DND-41 (cell line): Measurements from ENCODE around the gene DCPS.

ENCODE experiments used
- ATAC-seq: fragments of 200-7000 bp; cut with Tn5 transposase; 3 replicates; pipeline ENCODE4 v1.9.1; 2021; ENCODE audit warnings: low read depth; ENCODE audit not compliant: insufficient read depth
- DNase-seq: peaks from one replicate; pipeline ENCODE4 v3.0.0-alpha.2; 2020
- H2AFZ ChIP-seq: 2 replicates; pipeline ENCODE4 v1.6.0; 2012; ENCODE audit warnings: low read depth, low read length
- H3K27ac ChIP-seq: 2 replicates; pipeline ENCODE4 v1.5.1; 2012; ENCODE audit warnings: low read length, inconsistent platforms
- H3K27me3 ChIP-seq: fragments of 200-600 bp; sonication (generic); 2 replicates; pipeline ENCODE4 v1.6.0; 2012; ENCODE audit warnings: low read length, mild to moderate bottlenecking, inconsistent platforms; ENCODE audit not compliant: insufficient read depth, poor library complexity
- H3K36me3 ChIP-seq: 2 replicates; pipeline ENCODE4 v1.5.1; 2012; ENCODE audit warnings: low read length, inconsistent platforms; ENCODE audit not compliant: insufficient read depth
- H3K4me1 ChIP-seq: 2 replicates; pipeline ENCODE4 v1.5.1; 2012; ENCODE audit warnings: mild to moderate bottlenecking, low read length; ENCODE audit not compliant: insufficient read depth
- H3K4me2 ChIP-seq: 2 replicates; pipeline ENCODE4 v1.6.0; 2012; ENCODE audit warnings: mild to moderate bottlenecking, moderate library complexity, low read length, inconsistent platforms; ENCODE audit not compliant: insufficient read depth
- H3K4me3 ChIP-seq, 2 experiments: fragments of 200-600 bp in 1 of 2; shearing (Covaris generic) in 1 of 2; 2 replicates each; pipeline ENCODE4 v1.5.1; 2012 to 2016; ENCODE audit warnings: inconsistent platforms in 2 of 2, low read length in 2 of 2, mild to moderate bottlenecking in 2 of 2, low read depth in 1 of 2, moderate library complexity in 1 of 2
- H3K79me2 ChIP-seq: 2 replicates; pipeline ENCODE4 v1.6.0; 2012; ENCODE audit warnings: low read length, inconsistent platforms; ENCODE audit not compliant: insufficient read depth
- H3K9ac ChIP-seq: 2 replicates; pipeline ENCODE4 v1.6.0; 2012; ENCODE audit warnings: low read depth, mild to moderate bottlenecking, inconsistent platforms, low read length, moderate library complexity
- H3K9me3 ChIP-seq: 2 replicates; pipeline ENCODE4 v1.5.1; 2012; ENCODE audit warnings: low read length, moderate library complexity, mild to moderate bottlenecking, inconsistent platforms; ENCODE audit not compliant: insufficient read depth, severe bottlenecking
- H4K20me1 ChIP-seq: 2 replicates; pipeline ENCODE4 v1.6.0; 2012; ENCODE audit warnings: low read length; ENCODE audit not compliant: insufficient read depth
- EZH2 ChIP-seq: IDR thresholded peaks from 3 replicates; pipeline ENCODE4 v1.6.1; 2012; ENCODE audit warnings: borderline replicate concordance, low read depth, mild to moderate bottlenecking, moderate library complexity, low read length, inconsistent platforms; ENCODE audit not compliant: severe bottlenecking
- TF ChIP-seq, protein P1 (sequence below): IDR thresholded peaks from 2 replicates; pipeline ENCODE4 v1.5.1; 2012; ENCODE audit warnings: borderline replicate concordance, low read length, moderate library complexity, mild to moderate bottlenecking; ENCODE audit not compliant: poor library complexity, severe bottlenecking; ENCODE audit errors: extremely low read depth

DCPS gene

DNA sequence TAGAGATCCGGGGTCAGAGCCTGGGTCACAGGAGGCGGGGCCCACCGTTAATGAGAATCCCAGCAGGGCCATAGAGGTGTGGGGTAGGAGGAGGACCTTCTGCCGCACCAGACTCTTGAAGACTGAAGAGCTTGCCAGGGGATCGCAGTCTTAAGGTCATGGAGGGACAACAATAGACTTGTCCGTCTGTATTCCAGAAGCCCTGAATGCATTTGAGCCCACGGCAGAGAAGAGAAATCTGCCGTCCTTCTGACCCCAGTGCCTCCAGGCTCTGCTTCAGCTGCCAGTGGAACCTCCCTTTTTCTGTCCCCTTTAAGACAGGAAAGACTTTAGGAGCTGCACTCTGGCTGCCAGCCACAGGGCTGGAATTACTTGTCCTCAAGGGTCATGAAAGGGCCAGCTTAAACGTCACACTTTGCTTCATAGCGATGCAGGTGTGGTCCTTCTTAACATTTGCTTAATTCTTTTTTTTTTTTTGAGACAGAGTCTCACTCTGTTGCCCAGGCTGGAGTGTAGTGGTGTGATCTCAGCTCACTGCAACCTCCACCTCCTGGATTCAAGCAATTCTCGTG lies 36.1 kb downstream of the DCPS start:
- DNase-seq (no peak), ATAC-seq (no peak)
- H4K20me1 ChIP-seq = peaks cover 9% of the 10 kb centered on the region
- H3K27ac ChIP-seq = no peak overlapping the region
- H3K4me1 ChIP-seq = no peaks in the 10 kb centered on the region; the same call in 1 of the 2 replicates
- H3K9ac ChIP-seq = no peak overlapping the region
- H3K9me3 ChIP-seq = no peaks in the 10 kb centered on the region
- TF ChIP-seq EZH2 = no peak
- TF ChIP-seq, protein P1, sequence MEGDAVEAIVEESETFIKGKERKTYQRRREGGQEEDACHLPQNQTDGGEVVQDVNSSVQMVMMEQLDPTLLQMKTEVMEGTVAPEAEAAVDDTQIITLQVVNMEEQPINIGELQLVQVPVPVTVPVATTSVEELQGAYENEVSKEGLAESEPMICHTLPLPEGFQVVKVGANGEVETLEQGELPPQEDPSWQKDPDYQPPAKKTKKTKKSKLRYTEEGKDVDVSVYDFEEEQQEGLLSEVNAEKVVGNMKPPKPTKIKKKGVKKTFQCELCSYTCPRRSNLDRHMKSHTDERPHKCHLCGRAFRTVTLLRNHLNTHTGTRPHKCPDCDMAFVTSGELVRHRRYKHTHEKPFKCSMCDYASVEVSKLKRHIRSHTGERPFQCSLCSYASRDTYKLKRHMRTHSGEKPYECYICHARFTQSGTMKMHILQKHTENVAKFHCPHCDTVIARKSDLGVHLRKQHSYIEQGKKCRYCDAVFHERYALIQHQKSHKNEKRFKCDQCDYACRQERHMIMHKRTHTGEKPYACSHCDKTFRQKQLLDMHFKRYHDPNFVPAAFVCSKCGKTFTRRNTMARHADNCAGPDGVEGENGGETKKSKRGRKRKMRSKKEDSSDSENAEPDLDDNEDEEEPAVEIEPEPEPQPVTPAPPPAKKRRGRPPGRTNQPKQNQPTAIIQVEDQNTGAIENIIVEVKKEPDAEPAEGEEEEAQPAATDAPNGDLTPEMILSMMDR = no peak
- no peaks in the 10 kb centered on the region for H3K27me3 ChIP-seq
- no peak overlapping the region for H2AFZ ChIP-seq
- H3K79me2 ChIP-seq = no peaks in the 10 kb centered on the region
- no peak overlapping the region for H3K4me3 ChIP-seq
- no peak overlapping the region for H3K4me2 ChIP-seq
- peaks cover 69% of the 10 kb centered on the region for H3K36me3 ChIP-seq

GRCh38 chr11:126340960-126341606 lies 37.2 kb downstream of the DCPS start:
- peaks cover 5% of the 10 kb centered on the region; the same call in 1 of the 2 replicates for H3K79me2 ChIP-seq
- no peak overlapping the region for H3K4me2 ChIP-seq
- no peaks in the 10 kb centered on the region; the same call in 1 of the 2 replicates for H3K4me1 ChIP-seq
- no peak overlapping the region for H3K4me3 ChIP-seq
- no peak for TF ChIP-seq EZH2
- ATAC-seq (no peak), DNase-seq (no peak)
- no peak overlapping the region for H3K27ac ChIP-seq
- H3K27me3 ChIP-seq = no peaks in the 10 kb centered on the region
- peaks cover 20% of the 10 kb centered on the region for H4K20me1 ChIP-seq
- H3K36me3 ChIP-seq = peaks cover 80% of the 10 kb centered on the region
- no peak overlapping the region for H2AFZ ChIP-seq
- H3K9ac ChIP-seq = no peak overlapping the region
- no peaks in the 10 kb centered on the region for H3K9me3 ChIP-seq

DNA sequence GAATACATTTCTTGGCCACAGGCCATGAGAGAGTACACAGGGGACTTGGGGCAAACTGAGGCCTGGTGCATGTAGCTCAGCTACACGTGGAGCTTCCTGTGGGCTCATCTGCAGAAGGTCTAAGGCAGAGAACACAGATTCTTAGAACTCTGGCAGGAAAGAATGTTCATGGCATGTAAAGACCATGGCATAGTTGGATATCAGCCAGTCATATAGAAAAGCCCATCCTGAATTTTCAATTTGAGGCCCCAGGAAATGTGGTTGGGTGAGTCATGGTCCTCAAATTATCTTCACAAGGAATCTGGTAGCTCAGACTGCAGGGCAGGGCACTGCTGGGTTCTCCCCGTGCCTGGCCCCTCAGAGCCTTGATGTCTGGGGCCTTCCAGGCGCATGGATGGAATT lies 37.9 kb downstream of the DCPS start:
- DNase-seq (no peak), ATAC-seq (peak; percentile 18; the same call in 1 of the 3 replicates)
- H3K79me2 ChIP-seq = peaks cover 11% of the 10 kb centered on the region
- no peaks in the 10 kb centered on the region; the same call in 1 of the 2 replicates for H3K4me1 ChIP-seq
- peaks cover 25% of the 10 kb centered on the region for H4K20me1 ChIP-seq
- no peak overlapping the region for H2AFZ ChIP-seq
- H3K9ac ChIP-seq = no peak overlapping the region
- no peak overlapping the region for H3K4me2 ChIP-seq
- peaks cover 87% of the 10 kb centered on the region for H3K36me3 ChIP-seq
- no peak overlapping the region for H3K27ac ChIP-seq
- H3K9me3 ChIP-seq = no peaks in the 10 kb centered on the region
- H3K4me3 ChIP-seq = no peak overlapping the region
- H3K27me3 ChIP-seq = no peaks in the 10 kb centered on the region
- no peak for TF ChIP-seq EZH2
- TF ChIP-seq, protein P1 = no peak

DNA sequence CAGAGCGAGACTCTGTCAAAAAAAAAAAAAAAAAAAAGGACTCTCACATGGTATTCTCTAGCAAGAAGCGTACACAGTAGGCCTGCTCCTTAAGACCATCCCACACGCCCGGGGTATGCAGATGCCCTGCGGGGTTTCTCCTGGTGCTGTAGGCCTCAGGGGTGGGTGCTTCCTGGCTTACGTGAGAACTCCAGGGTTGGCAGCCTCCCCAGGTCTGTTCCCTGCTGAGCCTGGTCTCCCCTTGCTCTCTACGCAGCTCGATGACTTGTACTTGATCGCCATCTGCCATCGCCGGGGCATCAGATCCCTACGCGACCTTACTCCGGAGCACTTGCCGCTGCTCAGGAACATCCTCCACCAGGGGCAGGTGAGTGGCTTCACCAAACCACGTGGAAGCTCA lies 39.2 kb downstream of the DCPS start:
- no peak overlapping the region for H3K4me2 ChIP-seq
- H3K9me3 ChIP-seq = no peaks in the 10 kb centered on the region
- H4K20me1 ChIP-seq = peaks cover 32% of the 10 kb centered on the region
- H3K27me3 ChIP-seq = no peaks in the 10 kb centered on the region
- H3K4me1 ChIP-seq = no peaks in the 10 kb centered on the region; the same call in 1 of the 2 replicates
- no peak overlapping the region for H2AFZ ChIP-seq
- no peak overlapping the region for H3K27ac ChIP-seq
- ATAC-seq = no peak
- peaks cover 19% of the 10 kb centered on the region for H3K79me2 ChIP-seq
- no peak overlapping the region for H3K4me3 ChIP-seq
- no peak overlapping the region for H3K9ac ChIP-seq
- H3K36me3 ChIP-seq = peaks cover 94% of the 10 kb centered on the region
- TF ChIP-seq EZH2 = no peak
- TF ChIP-seq, protein P1 = no peak
- DNase-seq = no peak
